ENCODE data around the gene NT5DC1. TPM values are rescaled to one million over a fixed set of nuclear protein-coding genes. Genes with fewer than 3 reads are reported as not detected.

The NT5DC1 gene
- polyA plus RNA-seq, 1 donor from 2014 or later = 1.3 TPM

- no peak overlapping the region for H2AFZ ChIP-seq (ENCODE audit: low read depth, low read length)
- no peak for TF ChIP-seq CTCF (IDR thresholded peaks at IDR 0.05; ENCODE audit: poor library complexity, severe bottlenecking)
- TF ChIP-seq SMC3 (conservative IDR thresholded peaks at IDR 0.05; ENCODE audit: poor library complexity) = no peak
- no peak for TF ChIP-seq REST (IDR thresholded peaks at IDR 0.05; ENCODE audit: borderline replicate concordance)
- TF ChIP-seq EP300 (conservative IDR thresholded peaks at IDR 0.05; ENCODE audit: poor library complexity, severe bottlenecking) = no peak
- no peak for TF ChIP-seq EZH2 (IDR thresholded peaks at IDR 0.05; ENCODE audit: borderline replicate concordance, insufficient read depth, low read length, poor library complexity, severe bottlenecking)
- no peak for TF ChIP-seq TAF1 (IDR thresholded peaks at IDR 0.05; ENCODE audit: low read depth)
- no peak for TF ChIP-seq MXI1 (conservative IDR thresholded peaks at IDR 0.05; ENCODE audit: poor library complexity, severe bottlenecking)
- TF ChIP-seq RAD21 (conservative IDR thresholded peaks at IDR 0.05) = no peak
- no peak for TF ChIP-seq POLR2AphosphoS5 (IDR thresholded peaks at IDR 0.05)
- no peaks in the 10 kb centered on the region for H3K36me3 ChIP-seq (ENCODE audit: insufficient read depth, low read length)
- H3K9ac ChIP-seq (ENCODE audit: low read length) = no peak overlapping the region
- no peaks in the 10 kb centered on the region for H3K9me3 ChIP-seq (ENCODE audit: low read length)
- no peaks in the 10 kb centered on the region for H3K9me2 ChIP-seq (ENCODE audit: insufficient read depth, low read length)
- no peak overlapping the region for H3K4me2 ChIP-seq (ENCODE audit: low read length)
- no peaks in the 10 kb centered on the region for H3K79me2 ChIP-seq (replicated peaks; ENCODE audit: insufficient read depth, low read length)
- no peaks in the 10 kb centered on the region for H4K20me1 ChIP-seq (ENCODE audit: insufficient read depth)
- H3K27ac ChIP-seq (ENCODE audit: low read length) = no peak overlapping the region
- no peaks in the 10 kb centered on the region for H3K27me3 ChIP-seq (ENCODE audit: insufficient read depth, low read depth, low read length)
- H3K4me3 ChIP-seq (ENCODE audit: low read length) = no peak overlapping the region
- no peaks in the 10 kb centered on the region for H3F3A ChIP-seq (ENCODE audit: insufficient read depth, low read length, poor library complexity, severe bottlenecking)
Observed at GRCh38 chr6:116201538-116201937, 100.9 kb downstream of the NT5DC1 start.

GRCh38 chr6:116205281-116205680 lies 104.6 kb downstream of the NT5DC1 start:
- no peaks in the 10 kb centered on the region for H3K36me3 ChIP-seq (ENCODE audit: insufficient read depth, low read length)
- H3K79me2 ChIP-seq (replicated peaks; ENCODE audit: insufficient read depth, low read length) = no peaks in the 10 kb centered on the region
- TF ChIP-seq RAD21 (conservative IDR thresholded peaks at IDR 0.05) (no peak), EP300 (conservative IDR thresholded peaks at IDR 0.05; ENCODE audit: poor library complexity, severe bottlenecking) (no peak)
- no peak overlapping the region for H3K4me3 ChIP-seq (ENCODE audit: low read length)
- H4K20me1 ChIP-seq (ENCODE audit: insufficient read depth) = no peaks in the 10 kb centered on the region
- no peaks in the 10 kb centered on the region for H3K9me3 ChIP-seq (ENCODE audit: low read length)
- H3F3A ChIP-seq (ENCODE audit: insufficient read depth, low read length, poor library complexity, severe bottlenecking) = no peaks in the 10 kb centered on the region
- H3K27me3 ChIP-seq (ENCODE audit: insufficient read depth, low read depth, low read length) = no peaks in the 10 kb centered on the region
- H3K27ac ChIP-seq (ENCODE audit: low read length) = no peak overlapping the region
- H2AFZ ChIP-seq (ENCODE audit: low read depth, low read length) = no peak overlapping the region
- H3K9me2 ChIP-seq (ENCODE audit: insufficient read depth, low read length) = no peaks in the 10 kb centered on the region
- H3K9ac ChIP-seq (ENCODE audit: low read length) = no peak overlapping the region
- no peak overlapping the region for H3K4me2 ChIP-seq (ENCODE audit: low read length)
